A549 (cell line): ENCODE results near the gene HEG1.

Experiments
- BHLHE40 ChIP-seq: IDR thresholded peaks from 2 replicates; pipeline ENCODE4 v1.6.1; 2012; ENCODE audit warnings: low read depth, low read length, inconsistent platforms
- NFE2L2 ChIP-seq: fragments of 150-350 bp; conservative IDR thresholded peaks from 2 replicates; pipeline ENCODE4 v1.6.1; 2014; ENCODE audit warnings: low read length
- NR3C1 ChIP-seq: fragments of >200 bp; sonication (Bioruptor Twin); formaldehyde crosslinking; IDR thresholded peaks from 3 replicates; pipeline ENCODE4 v1.6.1; 2017
- POLR2A ChIP-seq: IDR thresholded peaks from 2 replicates; pipeline ENCODE4 v1.6.1; 2012; ENCODE audit warnings: mild to moderate bottlenecking, low read length
- RAD21 ChIP-seq, 2 experiments: fragments of >200 bp in 1 of 2; sonication (Bioruptor Twin) in 1 of 2; formaldehyde crosslinking in 1 of 2; IDR thresholded peaks in 1 of 2; conservative IDR thresholded peaks in 1 of 2; 2 replicates in 1 of 2; 3 replicates in 1 of 2; pipeline ENCODE4 v1.6.1; 2012 to 2018; ENCODE audit warnings: inconsistent platforms in 1 of 2
- RCOR1 ChIP-seq: fragments of 150-350 bp; IDR thresholded peaks from 2 replicates; pipeline ENCODE4 v1.6.1; 2014; ENCODE audit warnings: antibody characterized with exemption, low read length, low read depth
- RNF2 ChIP-seq: fragments of 200-600 bp; sonication (generic); IDR thresholded peaks from 2 replicates; pipeline ENCODE4 v1.6.1; 2016; ENCODE audit warnings: low read depth, mild to moderate bottlenecking, antibody characterized with exemption, moderate library complexity, borderline replicate concordance
- SMC3 ChIP-seq: fragments of >200 bp; sonication (Bioruptor Twin); formaldehyde crosslinking; IDR thresholded peaks from 3 replicates; pipeline ENCODE4 v1.6.1; 2018; ENCODE audit warnings: inconsistent platforms
- TF ChIP-seq, protein P1 (sequence below): fragments of >200 bp; sonication (Bioruptor Twin); formaldehyde crosslinking; IDR thresholded peaks from 3 replicates; pipeline ENCODE4 v1.5.1; 2016
- TF ChIP-seq, protein P2 (sequence below): IDR thresholded peaks from 2 replicates; pipeline ENCODE4 v1.6.1; 2012
- TF ChIP-seq, protein P3 (sequence below): fragments of 200-600 bp; sonication (generic); IDR thresholded peaks from 2 replicates; pipeline ENCODE4 v1.6.1; 2016; ENCODE audit warnings: antibody characterized with exemption, mild to moderate bottlenecking, moderate library complexity

DNA sequence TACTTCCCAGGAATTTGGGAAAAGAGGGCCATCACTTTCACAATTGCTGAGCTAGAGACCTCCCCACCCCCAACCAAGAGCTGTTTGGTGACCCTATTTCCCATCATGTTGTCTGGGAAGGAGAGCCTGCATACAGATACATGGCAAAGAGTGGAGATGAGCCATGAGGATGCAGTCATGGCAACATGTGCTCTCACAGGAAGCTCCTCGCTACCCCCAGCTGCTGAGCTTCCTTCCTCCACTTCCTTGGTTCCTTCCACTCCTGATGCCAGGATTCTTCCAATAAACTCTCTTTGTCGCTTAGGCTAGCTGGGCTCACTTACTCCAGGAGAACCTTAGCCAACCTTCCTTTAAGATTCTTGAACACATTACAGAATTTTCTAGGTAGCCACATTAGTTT lies 72.9 kb downstream of the HEG1 start:
- TF ChIP-seq, protein P1, sequence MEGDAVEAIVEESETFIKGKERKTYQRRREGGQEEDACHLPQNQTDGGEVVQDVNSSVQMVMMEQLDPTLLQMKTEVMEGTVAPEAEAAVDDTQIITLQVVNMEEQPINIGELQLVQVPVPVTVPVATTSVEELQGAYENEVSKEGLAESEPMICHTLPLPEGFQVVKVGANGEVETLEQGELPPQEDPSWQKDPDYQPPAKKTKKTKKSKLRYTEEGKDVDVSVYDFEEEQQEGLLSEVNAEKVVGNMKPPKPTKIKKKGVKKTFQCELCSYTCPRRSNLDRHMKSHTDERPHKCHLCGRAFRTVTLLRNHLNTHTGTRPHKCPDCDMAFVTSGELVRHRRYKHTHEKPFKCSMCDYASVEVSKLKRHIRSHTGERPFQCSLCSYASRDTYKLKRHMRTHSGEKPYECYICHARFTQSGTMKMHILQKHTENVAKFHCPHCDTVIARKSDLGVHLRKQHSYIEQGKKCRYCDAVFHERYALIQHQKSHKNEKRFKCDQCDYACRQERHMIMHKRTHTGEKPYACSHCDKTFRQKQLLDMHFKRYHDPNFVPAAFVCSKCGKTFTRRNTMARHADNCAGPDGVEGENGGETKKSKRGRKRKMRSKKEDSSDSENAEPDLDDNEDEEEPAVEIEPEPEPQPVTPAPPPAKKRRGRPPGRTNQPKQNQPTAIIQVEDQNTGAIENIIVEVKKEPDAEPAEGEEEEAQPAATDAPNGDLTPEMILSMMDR: no peak
- no peak for TF ChIP-seq NFE2L2
- no peak for TF ChIP-seq RCOR1
- no peak for TF ChIP-seq RAD21 (conservative IDR thresholded peaks at IDR 0.05 in 1 of 2, IDR thresholded peaks at IDR 0.05 in 1 of 2)
- TF ChIP-seq NR3C1: no peak
- TF ChIP-seq, protein P2, sequence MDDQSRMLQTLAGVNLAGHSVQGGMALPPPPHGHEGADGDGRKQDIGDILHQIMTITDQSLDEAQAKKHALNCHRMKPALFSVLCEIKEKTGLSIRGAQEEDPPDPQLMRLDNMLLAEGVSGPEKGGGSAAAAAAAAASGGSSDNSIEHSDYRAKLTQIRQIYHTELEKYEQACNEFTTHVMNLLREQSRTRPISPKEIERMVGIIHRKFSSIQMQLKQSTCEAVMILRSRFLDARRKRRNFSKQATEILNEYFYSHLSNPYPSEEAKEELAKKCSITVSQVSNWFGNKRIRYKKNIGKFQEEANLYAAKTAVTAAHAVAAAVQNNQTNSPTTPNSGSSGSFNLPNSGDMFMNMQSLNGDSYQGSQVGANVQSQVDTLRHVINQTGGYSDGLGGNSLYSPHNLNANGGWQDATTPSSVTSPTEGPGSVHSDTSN: no peak
- no peak for TF ChIP-seq BHLHE40
- TF ChIP-seq, protein P3, sequence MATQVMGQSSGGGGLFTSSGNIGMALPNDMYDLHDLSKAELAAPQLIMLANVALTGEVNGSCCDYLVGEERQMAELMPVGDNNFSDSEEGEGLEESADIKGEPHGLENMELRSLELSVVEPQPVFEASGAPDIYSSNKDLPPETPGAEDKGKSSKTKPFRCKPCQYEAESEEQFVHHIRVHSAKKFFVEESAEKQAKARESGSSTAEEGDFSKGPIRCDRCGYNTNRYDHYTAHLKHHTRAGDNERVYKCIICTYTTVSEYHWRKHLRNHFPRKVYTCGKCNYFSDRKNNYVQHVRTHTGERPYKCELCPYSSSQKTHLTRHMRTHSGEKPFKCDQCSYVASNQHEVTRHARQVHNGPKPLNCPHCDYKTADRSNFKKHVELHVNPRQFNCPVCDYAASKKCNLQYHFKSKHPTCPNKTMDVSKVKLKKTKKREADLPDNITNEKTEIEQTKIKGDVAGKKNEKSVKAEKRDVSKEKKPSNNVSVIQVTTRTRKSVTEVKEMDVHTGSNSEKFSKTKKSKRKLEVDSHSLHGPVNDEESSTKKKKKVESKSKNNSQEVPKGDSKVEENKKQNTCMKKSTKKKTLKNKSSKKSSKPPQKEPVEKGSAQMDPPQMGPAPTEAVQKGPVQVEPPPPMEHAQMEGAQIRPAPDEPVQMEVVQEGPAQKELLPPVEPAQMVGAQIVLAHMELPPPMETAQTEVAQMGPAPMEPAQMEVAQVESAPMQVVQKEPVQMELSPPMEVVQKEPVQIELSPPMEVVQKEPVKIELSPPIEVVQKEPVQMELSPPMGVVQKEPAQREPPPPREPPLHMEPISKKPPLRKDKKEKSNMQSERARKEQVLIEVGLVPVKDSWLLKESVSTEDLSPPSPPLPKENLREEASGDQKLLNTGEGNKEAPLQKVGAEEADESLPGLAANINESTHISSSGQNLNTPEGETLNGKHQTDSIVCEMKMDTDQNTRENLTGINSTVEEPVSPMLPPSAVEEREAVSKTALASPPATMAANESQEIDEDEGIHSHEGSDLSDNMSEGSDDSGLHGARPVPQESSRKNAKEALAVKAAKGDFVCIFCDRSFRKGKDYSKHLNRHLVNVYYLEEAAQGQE: no peak
- no peak for TF ChIP-seq SMC3
- TF ChIP-seq RNF2: no peak
- no peak for TF ChIP-seq POLR2A
